Calu3 (cell line): ENCODE measurements around the gene FRMD4B. TPM values are rescaled to one million over a fixed set of nuclear protein-coding genes. Genes with fewer than 3 reads are reported as not detected.

Experiments used
- BruUV-seq: library from RNA; stranded (reverse); fragments of 400-500 nt; replicated peaks from 2 replicates; lab custom pipeline; 2021; lab: Mats Ljungman, UMichigan
- CTCF ChIA-PET: fragments of 300-600 bp; sonication (Branson Sonifier 250); formaldehyde crosslinking; loops from one replicate; lab custom pipeline; 2022; ENCODE audit warnings: antibody characterized with exemption; lab: Charles Lee
- DNase-seq: peaks from one replicate; pipeline ENCODE4 v3.0.0; 2022
- H3K27ac Mint-ChIP-seq: one replicate; pipeline ENCODE4 v1.8.0; 2022; ENCODE audit warnings: mixed read lengths; ENCODE audit not compliant: unreplicated experiment
- H3K27me3 Mint-ChIP-seq: one replicate; pipeline ENCODE4 v1.8.0; 2022; ENCODE audit warnings: mixed read lengths; ENCODE audit not compliant: unreplicated experiment
- H3K36me3 Mint-ChIP-seq: one replicate; pipeline ENCODE4 v1.8.0; 2022; ENCODE audit warnings: mild to moderate bottlenecking, moderate library complexity, mixed read lengths; ENCODE audit not compliant: insufficient read depth, unreplicated experiment
- H3K4me1 Mint-ChIP-seq: one replicate; pipeline ENCODE4 v1.8.0; 2022; ENCODE audit warnings: mild to moderate bottlenecking, low read depth, mixed read lengths; ENCODE audit not compliant: unreplicated experiment
- H3K4me3 Mint-ChIP-seq: one replicate; pipeline ENCODE4 v1.8.0; 2022; ENCODE audit warnings: mild to moderate bottlenecking, low read depth, moderate library complexity, mixed read lengths; ENCODE audit not compliant: unreplicated experiment
- H3K9me3 Mint-ChIP-seq: one replicate; pipeline ENCODE4 v1.8.0; 2022; ENCODE audit warnings: low read depth, mixed read lengths; ENCODE audit not compliant: unreplicated experiment
- intact Hi-C: fragments of 100-400 bp; cut with micrococcal nuclease; formaldehyde crosslinking; loops from one replicate; pipeline ENCODE4 v1.10.0; 2022; ENCODE audit not compliant: unreplicated experiment
- total RNA-seq: library from RNA; stranded (reverse); gene quantifications from 2 replicates; pipeline ENCODE4 v1.2.3, GENCODE V29; 2022
- TF ChIP-seq, protein P1 (sequence below): fragments of 200-600 bp; IDR thresholded peaks from one replicate; pipeline ENCODE4 v1.8.0; 2022; ENCODE audit warnings: antibody characterized with exemption; ENCODE audit not compliant: unreplicated experiment

The FRMD4B gene
- total RNA-seq, 1 experiment from 2014 or later: 16.7 TPM

DNA sequence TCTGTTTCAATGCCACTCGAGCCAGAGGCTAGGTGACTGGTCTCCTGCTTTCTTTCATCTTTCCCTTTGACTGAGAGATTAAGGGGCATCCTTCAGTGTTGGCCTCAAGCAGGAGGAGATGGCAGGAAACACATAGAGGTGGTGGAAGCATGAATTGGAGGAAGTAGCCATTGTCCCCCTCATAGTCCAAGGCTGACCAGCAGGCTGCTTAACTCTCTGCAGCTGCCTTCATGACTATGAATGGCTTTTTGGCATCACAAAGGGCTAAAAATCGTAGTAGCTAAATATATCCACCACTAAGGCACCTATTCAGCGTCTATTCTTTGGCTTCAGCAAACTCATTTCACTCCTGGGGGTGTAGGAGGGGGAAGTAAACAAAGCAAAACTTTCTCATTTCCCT, 7.0 kb upstream of the FRMD4B start:
- CTCF ChIA-PET: no interaction called here
- Mint-ChIP-seq H3K4me1 (no peaks in the 10 kb centered on the region), H3K36me3 (no peaks in the 10 kb centered on the region), H3K4me3 (no peak overlapping the region), H3K27ac (no peak overlapping the region), H3K9me3 (no peaks in the 10 kb centered on the region), H3K27me3 (peaks cover 28% of the 10 kb centered on the region)
- intact Hi-C loops: no loop called here
- DNase-seq: no peak
- TF ChIP-seq, protein P1, sequence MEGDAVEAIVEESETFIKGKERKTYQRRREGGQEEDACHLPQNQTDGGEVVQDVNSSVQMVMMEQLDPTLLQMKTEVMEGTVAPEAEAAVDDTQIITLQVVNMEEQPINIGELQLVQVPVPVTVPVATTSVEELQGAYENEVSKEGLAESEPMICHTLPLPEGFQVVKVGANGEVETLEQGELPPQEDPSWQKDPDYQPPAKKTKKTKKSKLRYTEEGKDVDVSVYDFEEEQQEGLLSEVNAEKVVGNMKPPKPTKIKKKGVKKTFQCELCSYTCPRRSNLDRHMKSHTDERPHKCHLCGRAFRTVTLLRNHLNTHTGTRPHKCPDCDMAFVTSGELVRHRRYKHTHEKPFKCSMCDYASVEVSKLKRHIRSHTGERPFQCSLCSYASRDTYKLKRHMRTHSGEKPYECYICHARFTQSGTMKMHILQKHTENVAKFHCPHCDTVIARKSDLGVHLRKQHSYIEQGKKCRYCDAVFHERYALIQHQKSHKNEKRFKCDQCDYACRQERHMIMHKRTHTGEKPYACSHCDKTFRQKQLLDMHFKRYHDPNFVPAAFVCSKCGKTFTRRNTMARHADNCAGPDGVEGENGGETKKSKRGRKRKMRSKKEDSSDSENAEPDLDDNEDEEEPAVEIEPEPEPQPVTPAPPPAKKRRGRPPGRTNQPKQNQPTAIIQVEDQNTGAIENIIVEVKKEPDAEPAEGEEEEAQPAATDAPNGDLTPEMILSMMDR: no peak
- BruUV-seq: no TSS peak

DNA sequence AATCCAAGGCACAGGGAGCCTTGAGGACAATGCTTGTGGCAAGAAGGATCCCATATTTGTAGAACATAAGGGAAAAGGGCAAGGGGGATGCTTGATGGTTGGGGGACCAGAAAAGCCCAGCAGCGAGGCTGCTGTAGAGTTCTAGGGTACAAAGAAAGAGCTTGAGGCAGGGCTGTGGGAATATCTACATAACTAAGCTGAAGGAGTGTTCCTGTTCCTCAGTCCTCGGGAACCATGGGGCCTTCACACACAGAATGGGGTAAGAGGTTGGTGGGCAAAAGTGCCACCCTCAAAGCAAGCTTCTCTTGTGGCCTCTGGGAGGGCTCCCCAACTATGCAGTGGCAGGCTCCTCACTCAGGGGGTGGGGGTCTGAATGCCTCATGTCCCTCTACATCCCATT, 6.5 kb upstream of the FRMD4B start:
- H3K4me1 Mint-ChIP-seq: no peaks in the 10 kb centered on the region
- TF ChIP-seq, protein P1: no peak
- CTCF ChIA-PET: no interaction called here
- H3K4me3 Mint-ChIP-seq: no peak overlapping the region
- intact Hi-C loops: no loop called here
- no peaks in the 10 kb centered on the region for H3K9me3 Mint-ChIP-seq
- H3K36me3 Mint-ChIP-seq: no peaks in the 10 kb centered on the region
- DNase-seq: no peak
- BruUV-seq: no TSS peak
- H3K27me3 Mint-ChIP-seq: peaks cover 28% of the 10 kb centered on the region
- H3K27ac Mint-ChIP-seq: no peak overlapping the region

DNA sequence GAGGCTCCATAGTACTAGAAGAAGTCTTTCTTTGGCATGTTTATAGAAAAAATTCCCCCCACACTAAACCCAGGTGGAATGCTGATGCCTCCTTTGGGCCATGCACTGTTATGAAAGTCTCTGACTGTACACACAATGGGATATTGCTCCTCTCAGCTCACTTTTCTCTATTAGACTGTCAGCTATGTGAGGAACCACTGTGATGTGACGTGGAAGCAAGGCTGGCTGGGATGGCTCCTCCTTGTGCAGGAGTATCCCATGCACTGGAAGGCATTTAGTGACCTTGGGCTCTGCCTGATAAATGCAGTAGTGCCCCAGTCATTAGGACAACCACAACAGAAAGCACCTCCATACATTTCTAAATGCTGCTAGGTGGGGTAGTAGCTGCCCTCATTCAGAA, 5.7 kb upstream of the FRMD4B start:
- no TSS peak for BruUV-seq
- H3K36me3 Mint-ChIP-seq: peaks cover under 1% of the 10 kb centered on the region
- intact Hi-C loops: no loop called here
- peaks cover 1% of the 10 kb centered on the region for H3K4me1 Mint-ChIP-seq
- no peak overlapping the region for H3K4me3 Mint-ChIP-seq
- CTCF ChIA-PET: no interaction called here
- peaks cover 28% of the 10 kb centered on the region for H3K27me3 Mint-ChIP-seq
- TF ChIP-seq, protein P1: no peak
- DNase-seq: no peak
- no peak overlapping the region for H3K27ac Mint-ChIP-seq
- no peaks in the 10 kb centered on the region for H3K9me3 Mint-ChIP-seq

DNA sequence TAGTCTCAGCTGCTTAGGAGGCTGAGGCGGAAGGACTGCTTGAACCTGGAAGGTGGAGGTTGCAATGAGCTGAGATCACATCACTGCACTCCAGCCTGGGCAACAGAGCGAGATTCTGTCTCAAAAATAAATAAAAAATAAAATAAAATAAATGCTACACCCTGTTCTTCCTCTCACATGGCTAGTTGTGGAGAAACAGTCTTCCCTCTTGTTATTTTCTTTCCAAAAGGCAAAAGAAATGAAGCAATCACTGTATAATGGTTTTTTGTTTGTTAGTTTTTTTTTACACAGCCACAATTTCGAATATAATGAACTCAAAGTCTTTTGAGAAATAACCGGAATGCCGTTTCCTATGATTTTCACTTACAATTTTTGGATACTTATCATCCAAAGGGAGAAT, 4.9 kb upstream of the FRMD4B start:
- H3K36me3 Mint-ChIP-seq: peaks cover 8% of the 10 kb centered on the region
- peaks cover 8% of the 10 kb centered on the region for H3K4me1 Mint-ChIP-seq
- intact Hi-C loops: no loop called here
- H3K27me3 Mint-ChIP-seq: peaks cover 24% of the 10 kb centered on the region
- TF ChIP-seq, protein P1: no peak
- BruUV-seq: no TSS peak
- no peak overlapping the region for H3K4me3 Mint-ChIP-seq
- H3K27ac Mint-ChIP-seq: no peak overlapping the region
- no peak for DNase-seq
- CTCF ChIA-PET: no interaction called here
- H3K9me3 Mint-ChIP-seq: no peaks in the 10 kb centered on the region
